Measurements from ENCODE around the gene ZDHHC7.
"Not testable (repeated sequence)": the region's sequence is repeated elsewhere in the genome, so short reads cannot be mapped to it uniquely, and the experiment has no call there.

Gene ZDHHC7

GRCh38 chr16:85042167-85042526, 30.8 kb upstream of the ZDHHC7 start:
- DNase-seq, result no peak

DNA sequence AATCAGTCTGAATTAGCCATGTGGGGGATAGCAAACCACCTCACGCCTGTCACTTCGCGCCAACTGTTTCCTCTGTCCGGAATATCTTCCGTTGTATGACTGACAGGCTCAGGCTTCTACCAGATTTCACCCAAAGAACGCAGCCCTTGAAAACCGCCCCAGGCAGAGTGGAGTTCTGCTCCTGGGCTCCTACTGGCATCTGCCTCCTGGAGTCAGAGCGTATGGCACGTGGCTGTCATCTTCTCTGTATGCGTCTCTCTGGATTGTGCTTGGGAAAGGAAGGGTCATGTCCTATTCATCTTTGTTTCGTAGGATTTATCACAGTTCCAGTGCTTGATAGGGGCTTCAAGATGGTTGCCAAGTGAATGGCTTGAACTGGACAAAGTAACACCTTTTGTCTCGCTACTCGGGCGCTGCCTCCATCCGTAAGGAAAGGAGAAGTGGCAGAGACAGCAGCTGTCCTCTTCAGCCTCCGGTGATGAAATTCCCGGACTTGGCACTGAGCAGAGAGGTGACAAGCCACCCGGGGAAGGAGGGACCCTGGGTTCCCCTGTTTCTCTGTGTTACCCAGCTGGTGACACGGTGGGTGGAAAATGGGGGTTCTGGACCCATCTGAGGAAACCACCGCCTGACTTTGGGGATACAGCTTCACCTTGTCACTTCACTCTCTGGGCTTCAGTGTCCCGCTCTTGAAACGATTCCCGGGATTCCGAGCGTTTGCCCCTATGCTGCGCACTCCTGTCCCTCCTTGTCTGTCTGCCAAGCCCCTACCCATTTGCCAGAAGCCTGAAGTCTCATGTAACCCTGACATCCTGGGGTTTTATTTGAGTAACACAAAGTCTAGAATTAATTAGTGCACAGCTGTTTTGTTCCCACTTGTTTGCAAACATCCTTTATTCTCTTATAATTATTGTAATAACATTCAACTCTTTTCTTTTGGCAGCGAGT, 30.2 kb upstream of the ZDHHC7 start:
- DNase-seq, result no peak

DNA sequence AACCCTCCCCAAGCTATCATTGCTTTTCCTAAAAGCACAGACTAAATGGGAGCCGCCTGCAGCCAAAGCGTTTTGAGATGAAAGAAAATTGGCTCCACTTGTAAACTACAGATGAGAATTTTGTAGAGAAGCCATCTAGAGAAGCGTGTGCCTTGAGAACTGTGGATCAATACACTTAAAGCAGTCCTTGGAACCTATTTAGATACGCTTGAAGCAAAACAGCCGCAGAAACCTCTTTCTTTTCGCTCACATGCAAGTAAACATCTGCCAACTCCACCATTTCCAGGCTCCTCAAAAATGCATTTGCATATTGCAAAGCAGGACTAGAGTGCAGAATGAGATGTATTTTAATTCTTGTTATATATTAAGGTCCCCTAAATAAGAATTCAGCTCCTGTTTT, 29.4 kb upstream of the ZDHHC7 start:
- DNase-seq, result no peak

- no peak for DNase-seq
Observed at GRCh38 chr16:85037721-85038120, 26.4 kb upstream of the ZDHHC7 start.

GRCh38 chr16:85037050-85037410, 25.7 kb upstream of the ZDHHC7 start:
- no peak for DNase-seq

GRCh38 chr16:85036236-85037049, 25.1 kb upstream of the ZDHHC7 start:
- no peak for DNase-seq

GRCh38 chr16:85034591-85035433, 23.5 kb upstream of the ZDHHC7 start:
- no peak for DNase-seq

- DNase-seq, result no peak
Observed at GRCh38 chr16:85033171-85033570, 21.8 kb upstream of the ZDHHC7 start.

GRCh38 chr16:85032187-85032586, 20.9 kb upstream of the ZDHHC7 start:
- DNase-seq, result not testable (repeated sequence)

DNA sequence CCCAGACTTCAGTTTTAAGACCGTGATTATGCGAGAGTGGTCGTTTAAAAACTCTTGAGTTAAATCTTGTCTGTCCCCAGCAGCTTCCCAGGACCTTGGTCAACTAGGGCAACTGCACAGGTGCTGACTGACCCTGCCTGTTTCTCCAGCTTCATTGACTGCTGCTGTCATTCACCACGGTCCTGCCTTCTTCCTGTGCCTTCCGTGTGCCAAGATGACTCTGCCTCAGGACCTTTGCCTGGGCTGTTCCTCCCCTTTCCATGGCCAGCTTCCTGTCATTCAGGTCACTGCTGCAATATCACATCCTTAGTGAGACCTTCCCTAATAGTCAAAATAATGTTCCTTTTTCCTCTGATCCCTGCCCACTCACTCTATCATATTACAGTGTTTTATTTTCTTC, 20.1 kb upstream of the ZDHHC7 start:
- DNase-seq, result no peak

DNA sequence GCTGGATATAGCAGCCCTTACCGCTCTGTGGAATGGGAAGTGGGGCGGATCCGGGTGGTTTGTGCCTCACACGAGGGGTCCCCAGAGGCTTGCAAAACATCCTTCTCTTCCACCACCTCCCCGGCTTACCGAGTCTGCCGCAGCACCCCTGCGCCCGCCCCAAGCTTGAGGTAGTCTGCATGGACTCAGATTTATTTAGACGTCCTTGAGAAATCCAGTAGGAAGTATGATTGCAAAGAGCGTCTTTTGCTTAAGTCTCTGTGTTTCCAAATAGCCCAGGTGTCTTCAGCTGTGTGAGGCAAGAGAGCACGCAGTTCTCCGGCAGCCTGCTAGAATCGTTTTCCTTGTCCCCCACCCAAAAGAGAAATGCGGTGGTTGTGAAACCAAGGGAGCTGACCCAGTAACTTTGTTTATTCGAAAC, 18.7 kb upstream of the ZDHHC7 start:
- DNase-seq, result no peak

DNA sequence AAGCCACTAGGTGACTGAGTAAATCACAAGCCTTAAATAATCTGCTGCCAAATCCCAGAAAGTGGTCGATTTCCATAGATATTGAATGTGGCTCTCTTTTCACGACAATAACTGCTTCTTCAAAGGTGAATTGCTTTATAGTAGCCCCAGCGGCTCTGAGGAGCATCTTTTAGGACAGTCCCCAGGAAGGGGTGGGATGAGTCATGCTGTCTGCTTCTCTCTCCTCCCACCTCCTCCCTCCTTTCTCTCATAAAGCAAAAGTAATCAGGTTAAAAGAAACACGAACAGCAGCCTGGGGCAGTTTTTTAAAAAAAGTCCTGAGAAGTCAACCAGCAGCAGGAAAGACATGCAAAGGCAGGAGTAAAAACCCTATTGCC, 18.1 kb upstream of the ZDHHC7 start:
- no peak for DNase-seq

GRCh38 chr16:85028685-85029407, 17.5 kb upstream of the ZDHHC7 start:
- DNase-seq, result no peak

GRCh38 chr16:85027958-85028684, 16.8 kb upstream of the ZDHHC7 start:
- no peak for DNase-seq

DNA sequence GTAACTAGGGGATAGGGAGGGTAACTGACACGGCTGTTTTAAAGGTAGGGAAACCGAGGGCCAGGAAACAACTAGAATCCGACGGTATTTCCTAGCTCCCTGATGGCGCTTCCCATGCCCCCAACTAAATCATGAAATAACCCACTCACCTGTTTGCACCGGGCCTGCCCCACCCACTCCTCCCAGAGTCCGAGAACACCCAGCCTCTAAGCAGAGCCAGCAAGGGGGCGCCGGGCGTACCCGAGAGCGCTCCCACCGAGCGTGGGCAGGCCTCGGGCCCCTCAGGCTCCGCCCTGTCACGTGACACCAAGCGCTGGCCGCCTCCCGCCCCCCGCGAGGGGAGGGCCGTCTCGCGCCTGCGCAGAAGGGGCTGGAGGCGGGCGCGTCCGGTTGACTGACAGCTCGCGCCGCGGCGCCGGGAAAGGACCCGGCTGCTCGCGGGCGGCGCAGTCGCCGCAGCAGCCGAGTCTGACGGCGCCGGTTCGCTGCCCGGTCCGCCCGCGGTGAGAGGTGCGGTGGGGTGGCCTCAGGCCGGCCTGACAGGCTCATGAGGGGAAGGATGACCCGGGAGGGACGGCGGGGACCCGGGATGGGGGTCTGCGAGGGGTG, 16.1 kb upstream of the ZDHHC7 start, which contains the start of gene KIAA0513:
Gene KIAA0513, plus strand, starts transcription at position 447 of the 609 bp plus-strand sequence. CDS start 39,277 bp downstream, outside the sequence.
- peak; percentile 75 for DNase-seq

DNA sequence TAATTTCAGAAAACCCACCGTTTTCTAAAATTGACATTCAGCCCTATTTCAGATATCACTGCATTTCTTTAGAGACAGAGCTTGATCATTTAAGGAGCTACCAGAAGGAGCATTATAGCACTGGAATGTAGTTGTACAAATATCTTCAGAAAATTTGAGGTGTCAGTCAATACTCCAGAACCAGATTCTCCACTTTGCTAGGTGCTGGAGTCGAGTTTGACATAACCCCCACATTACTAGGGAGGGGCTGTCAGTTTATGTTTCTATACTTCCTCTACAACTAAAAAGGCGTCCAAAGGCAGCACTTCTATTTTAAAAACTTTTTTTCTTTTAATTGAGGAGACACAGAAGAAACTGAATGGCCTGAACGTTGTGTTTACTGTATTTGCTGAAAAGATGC, 15.4 kb upstream of the ZDHHC7 start:
- DNase-seq, result no peak

DNA sequence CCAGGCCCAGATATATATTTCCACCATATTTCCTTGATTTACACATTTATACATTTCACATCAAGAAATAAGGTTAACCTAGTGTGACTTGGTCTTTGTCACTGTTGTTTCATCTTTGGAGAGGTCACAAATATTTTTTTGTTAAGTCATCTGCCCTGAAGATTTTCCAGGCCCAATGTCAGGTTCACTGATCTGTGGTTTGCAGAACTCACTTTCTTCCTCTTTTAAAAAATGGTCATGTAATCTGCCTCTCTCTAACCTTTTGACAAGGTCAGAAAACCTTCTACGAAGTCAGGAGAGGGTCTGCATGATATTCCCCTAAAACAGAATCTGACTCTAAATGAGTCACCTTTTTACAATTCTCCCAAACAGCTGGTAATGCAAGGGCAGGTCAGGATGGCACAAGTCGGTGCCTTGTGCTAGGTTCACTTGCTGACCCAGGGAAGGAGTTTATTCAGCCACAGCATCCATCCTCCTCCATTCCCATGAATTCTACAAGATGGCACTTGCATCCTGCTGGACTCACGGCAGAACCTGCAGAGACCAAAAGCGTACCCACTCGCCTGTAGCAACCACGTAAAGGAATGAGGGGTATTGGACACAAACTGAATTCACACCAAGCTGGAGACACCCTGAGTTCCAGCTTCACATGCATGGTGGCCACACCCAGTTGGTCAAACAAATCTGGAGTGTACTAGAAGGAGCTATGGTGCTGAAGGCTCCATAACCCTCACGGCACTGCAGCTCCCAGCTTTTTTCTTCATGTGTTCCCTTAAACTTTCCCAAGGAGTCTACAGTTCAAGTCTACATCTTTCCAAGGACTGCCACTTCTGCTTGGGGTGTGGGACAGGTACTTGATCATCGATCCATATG, 14.7 kb upstream of the ZDHHC7 start:
- DNase-seq, result no peak

DNA sequence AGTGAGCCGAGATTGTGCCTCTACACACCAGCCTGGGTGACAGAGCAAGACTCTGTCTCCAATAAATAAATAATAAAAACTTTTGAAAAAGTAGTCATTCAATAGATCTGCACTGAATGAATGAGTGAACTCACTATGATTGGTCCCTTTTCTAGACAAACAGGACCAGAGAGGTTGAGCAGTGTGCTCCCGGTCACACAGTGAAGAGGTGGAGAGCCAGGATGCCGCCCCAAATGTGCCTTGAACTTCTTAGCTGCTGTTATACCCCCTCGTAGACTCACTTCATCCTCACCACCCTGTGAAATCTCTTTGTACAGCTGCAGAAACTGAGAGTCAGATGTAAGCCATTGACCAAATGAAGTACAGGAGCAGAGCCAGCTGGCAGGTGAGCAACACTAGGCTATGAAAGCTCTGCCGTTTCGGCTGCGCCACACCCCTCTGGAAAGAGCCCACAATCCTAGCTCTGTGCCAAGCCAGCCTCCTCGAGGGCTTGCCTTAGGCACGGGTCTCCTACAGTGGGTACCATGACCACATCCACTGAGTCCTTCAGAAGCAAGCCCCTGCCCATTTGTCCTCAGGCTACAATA, 8.4 kb upstream of the ZDHHC7 start:
- no peak for DNase-seq

DNA sequence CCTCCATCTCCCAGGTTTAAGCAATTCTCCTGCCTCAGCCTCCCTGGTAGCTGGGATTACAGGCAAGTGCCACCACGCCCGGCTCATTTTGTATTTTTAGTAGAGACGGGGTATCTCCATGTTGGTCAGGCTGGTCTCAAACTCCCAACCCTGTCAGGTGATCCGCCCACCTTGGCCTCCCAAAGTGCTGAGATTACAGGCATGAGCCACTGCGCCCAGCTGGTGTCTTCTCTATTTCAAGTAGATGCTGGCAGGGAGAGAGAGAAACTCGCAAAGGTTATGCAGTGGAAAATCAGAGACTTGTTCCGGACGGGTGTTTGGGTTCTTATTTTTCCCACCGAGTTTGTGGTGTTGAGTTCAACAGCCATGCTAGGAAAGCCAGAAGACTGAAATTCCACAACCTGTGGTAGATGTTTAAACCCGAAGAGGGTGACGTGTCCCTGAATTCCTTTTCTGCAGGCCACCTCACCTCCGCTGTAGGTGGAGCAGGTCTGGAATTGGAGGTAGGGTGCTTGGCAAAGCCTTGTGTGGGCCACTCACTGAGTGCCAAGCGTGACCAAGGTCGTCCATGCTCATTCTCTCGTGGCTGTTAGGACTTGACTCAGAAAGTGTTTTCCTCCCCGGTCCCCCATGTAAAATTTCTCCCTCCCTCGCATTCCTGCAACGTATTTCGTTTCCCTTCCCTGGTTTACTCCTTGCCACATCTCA, 7.3 kb upstream of the ZDHHC7 start:
- DNase-seq, result no peak

Data from NCI-H774 (cell line).